ENCODE measurements around the gene WIPF1. TPM values are rescaled to one million over a fixed set of nuclear protein-coding genes. Genes with fewer than 3 reads are reported as not detected.

WIPF1 gene
- total RNA-seq, 1 donor from 2014 or later: 293 TPM

DNA sequence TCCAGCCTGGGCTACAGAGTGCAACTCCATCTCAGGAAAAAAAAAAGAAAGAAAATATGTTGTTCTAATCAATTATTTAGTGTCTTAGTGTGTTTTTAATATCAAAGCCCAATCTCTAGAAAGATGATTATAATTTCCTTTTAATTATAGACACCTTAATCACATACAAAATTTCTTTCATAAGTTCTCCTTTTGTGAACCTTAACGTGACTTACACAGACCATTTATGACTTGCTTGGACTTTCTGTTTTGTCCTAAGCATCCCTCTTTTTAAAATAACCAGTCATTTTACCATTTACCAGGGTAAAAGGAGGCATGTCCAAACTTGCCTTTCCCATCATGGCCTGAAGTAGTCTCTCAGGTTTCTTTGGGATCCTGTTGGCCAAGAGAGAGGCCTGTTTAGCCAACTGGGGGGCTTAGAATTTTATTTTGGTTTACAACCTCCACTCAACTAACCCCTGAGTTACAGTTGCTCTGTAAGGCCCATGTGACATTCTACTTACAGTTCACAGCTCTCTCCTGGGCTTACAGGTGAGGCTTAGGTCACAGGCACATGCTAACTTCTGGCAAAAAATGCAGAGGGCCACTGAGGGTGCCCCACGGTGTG is 86.9 kb downstream of the WIPF1 start:
- ATAC-seq (ENCODE audit: low read depth) (no peak), DNase-seq (no peak)
- ChIA-PET POLR2A (no interaction called here), CTCF (no interaction called here)
- Mint-ChIP-seq H3K27me3 (peaks cover 2% of the 10 kb centered on the region), H3K27ac (no peak overlapping the region), H3K36me3 (ENCODE audit: low read depth) (peaks cover 7% of the 10 kb centered on the region), H3K9me3 (peaks cover 17% of the 10 kb centered on the region), H3K4me3 (no peak overlapping the region), H3K4me1 (peaks cover 3% of the 10 kb centered on the region)
- TF ChIP-seq, protein P1, sequence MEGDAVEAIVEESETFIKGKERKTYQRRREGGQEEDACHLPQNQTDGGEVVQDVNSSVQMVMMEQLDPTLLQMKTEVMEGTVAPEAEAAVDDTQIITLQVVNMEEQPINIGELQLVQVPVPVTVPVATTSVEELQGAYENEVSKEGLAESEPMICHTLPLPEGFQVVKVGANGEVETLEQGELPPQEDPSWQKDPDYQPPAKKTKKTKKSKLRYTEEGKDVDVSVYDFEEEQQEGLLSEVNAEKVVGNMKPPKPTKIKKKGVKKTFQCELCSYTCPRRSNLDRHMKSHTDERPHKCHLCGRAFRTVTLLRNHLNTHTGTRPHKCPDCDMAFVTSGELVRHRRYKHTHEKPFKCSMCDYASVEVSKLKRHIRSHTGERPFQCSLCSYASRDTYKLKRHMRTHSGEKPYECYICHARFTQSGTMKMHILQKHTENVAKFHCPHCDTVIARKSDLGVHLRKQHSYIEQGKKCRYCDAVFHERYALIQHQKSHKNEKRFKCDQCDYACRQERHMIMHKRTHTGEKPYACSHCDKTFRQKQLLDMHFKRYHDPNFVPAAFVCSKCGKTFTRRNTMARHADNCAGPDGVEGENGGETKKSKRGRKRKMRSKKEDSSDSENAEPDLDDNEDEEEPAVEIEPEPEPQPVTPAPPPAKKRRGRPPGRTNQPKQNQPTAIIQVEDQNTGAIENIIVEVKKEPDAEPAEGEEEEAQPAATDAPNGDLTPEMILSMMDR (IDR thresholded peaks at IDR 0.05): no peak
- intact Hi-C loops (cut with micrococcal nuclease): no loop called here

Other genes starting within 250 kb of the WIPF1 start
- 14.3 and 19.4 TPM in 2 replicates for gene SCRN3, start 202.1 kb downstream of the WIPF1 start, total RNA-seq
- 2.8 TPM in 2 replicates for gene GPR155, start 110.8 kb downstream of the WIPF1 start, total RNA-seq
- gene CHRNA1, start 166.7 kb upstream of the WIPF1 start, total RNA-seq: not detected in 2 replicates

Data from activated B cell treated with CpG ODN at 0.5 μM for 24 hours (primary cell).